ENCODE data around the gene ARHGEF38.
A peak's percentile ranks its signal among the peaks of the same experiment; 100 is the strongest.
"Not testable (repeated sequence)": the region's sequence is repeated elsewhere in the genome, so short reads cannot be mapped to it uniquely, and the experiment has no call there.

ARHGEF38 gene

DNA sequence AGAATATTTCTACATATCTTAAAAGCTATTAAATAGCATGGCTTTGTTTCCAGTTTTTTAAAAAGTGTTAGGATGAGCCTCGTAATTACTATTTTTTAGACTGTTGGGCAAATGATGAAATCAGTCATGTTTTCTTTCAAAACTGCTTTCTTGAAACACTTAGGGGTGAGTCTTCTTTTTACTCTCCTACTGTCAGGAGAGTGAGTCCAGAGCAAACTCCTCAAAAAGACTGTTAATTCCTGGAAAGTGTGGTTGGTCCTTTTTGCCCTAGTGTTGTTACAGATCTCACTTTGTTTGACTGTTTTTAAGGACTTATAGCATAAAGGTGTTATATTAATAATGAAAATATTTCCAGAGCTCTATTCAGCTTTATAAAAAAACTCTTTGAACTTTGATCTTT, 162.5 kb downstream of the ARHGEF38 start:
- TF ChIP-seq, protein P1, sequence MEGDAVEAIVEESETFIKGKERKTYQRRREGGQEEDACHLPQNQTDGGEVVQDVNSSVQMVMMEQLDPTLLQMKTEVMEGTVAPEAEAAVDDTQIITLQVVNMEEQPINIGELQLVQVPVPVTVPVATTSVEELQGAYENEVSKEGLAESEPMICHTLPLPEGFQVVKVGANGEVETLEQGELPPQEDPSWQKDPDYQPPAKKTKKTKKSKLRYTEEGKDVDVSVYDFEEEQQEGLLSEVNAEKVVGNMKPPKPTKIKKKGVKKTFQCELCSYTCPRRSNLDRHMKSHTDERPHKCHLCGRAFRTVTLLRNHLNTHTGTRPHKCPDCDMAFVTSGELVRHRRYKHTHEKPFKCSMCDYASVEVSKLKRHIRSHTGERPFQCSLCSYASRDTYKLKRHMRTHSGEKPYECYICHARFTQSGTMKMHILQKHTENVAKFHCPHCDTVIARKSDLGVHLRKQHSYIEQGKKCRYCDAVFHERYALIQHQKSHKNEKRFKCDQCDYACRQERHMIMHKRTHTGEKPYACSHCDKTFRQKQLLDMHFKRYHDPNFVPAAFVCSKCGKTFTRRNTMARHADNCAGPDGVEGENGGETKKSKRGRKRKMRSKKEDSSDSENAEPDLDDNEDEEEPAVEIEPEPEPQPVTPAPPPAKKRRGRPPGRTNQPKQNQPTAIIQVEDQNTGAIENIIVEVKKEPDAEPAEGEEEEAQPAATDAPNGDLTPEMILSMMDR (IDR thresholded peaks at IDR 0.05; ENCODE audit: extremely low read depth, insufficient read depth, missing control alignments) = no peak
- DNase-seq (ENCODE audit: low spot score) = no peak

DNA sequence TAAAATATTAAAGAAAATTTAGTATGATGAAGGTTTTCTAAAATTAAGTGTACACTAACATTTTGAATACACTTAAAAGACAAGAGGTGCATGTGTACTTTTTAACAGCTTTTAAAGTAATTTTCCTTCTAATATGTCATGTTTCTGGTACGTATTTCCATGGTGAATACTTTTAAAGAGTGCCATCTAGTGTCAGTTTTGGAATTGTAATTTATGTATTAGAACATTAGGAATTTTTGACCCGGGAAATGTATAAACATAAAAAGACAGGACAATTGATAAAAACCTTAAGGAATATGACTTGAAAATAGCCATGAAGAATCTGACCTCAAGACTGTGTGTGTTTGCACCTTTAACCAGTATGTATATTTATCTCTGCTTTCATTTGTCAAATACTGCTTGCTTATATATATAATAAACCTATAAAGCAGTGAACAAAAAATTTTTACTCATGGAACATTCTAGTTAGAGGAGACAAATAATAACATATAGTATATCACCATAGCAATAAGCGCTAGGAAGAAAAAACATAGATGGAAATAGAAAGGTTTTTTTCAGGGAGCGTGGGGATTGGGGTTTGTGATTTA, 163.4 kb downstream of the ARHGEF38 start:
- TF ChIP-seq, protein P1 (IDR thresholded peaks at IDR 0.05; ENCODE audit: extremely low read depth, insufficient read depth, missing control alignments) = peak; percentile 40
- DNase-seq (ENCODE audit: low spot score) = no peak
- in situ Hi-C loops (cut with MboI; ENCODE audit: low pct_unique_long_range_greater_than_20kb, low sequenced_read_pairs, unreplicated experiment) = no loop called here

More for the DNA sequence above, 162.5 kb downstream of the ARHGEF38 start:
- in situ Hi-C loops (cut with MboI; ENCODE audit: low pct_unique_long_range_greater_than_20kb, low sequenced_read_pairs, unreplicated experiment) = no loop called here

DNA sequence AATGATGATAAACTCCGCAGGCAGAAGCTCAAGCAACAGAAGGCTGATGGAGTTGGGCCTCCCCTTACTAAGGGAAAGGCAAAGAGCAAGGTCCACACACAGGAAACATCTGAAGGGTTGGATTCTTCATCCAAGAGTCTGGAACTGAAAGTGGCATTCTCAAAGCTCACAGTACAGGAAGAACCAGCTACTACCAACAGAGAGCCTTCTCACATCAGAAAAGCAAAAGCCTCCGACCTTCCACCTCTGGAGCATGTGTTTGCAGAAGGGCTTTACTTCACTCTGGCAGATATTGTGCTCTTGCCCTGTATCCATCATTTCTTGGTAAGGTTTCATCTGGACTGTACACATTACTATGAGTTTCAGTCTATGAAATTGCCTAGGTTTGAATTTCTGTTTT, 166.8 kb downstream of the ARHGEF38 start:
- TF ChIP-seq, protein P1 (IDR thresholded peaks at IDR 0.05; ENCODE audit: extremely low read depth, insufficient read depth, missing control alignments) = no peak
- in situ Hi-C loops (cut with MboI; ENCODE audit: low pct_unique_long_range_greater_than_20kb, low sequenced_read_pairs, unreplicated experiment) = no loop called here
- DNase-seq (ENCODE audit: low spot score) = no peak

DNA sequence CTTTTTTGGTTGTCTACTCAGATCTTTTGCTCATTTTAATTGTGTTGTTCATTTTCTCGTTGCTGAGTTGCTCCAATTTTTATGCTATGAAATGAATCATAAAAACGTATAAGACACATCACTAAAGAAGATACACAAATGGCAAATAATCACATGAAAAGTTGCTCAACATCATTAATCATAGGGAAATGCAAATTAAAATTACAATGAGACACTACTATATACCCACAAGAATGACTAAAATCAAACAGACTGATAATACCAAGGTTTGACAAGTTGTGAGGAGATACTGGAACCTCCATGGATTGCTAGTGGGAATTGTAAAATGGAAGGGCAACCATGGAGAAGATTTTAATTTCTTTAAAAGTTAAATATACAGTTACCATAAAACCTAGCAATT, 173.2 kb downstream of the ARHGEF38 start:
- TF ChIP-seq, protein P1 (IDR thresholded peaks at IDR 0.05; ENCODE audit: extremely low read depth, insufficient read depth, missing control alignments) = no peak
- DNase-seq (ENCODE audit: low spot score) = no peak
- in situ Hi-C loops (cut with MboI; ENCODE audit: low pct_unique_long_range_greater_than_20kb, low sequenced_read_pairs, unreplicated experiment) = no loop called here

DNA sequence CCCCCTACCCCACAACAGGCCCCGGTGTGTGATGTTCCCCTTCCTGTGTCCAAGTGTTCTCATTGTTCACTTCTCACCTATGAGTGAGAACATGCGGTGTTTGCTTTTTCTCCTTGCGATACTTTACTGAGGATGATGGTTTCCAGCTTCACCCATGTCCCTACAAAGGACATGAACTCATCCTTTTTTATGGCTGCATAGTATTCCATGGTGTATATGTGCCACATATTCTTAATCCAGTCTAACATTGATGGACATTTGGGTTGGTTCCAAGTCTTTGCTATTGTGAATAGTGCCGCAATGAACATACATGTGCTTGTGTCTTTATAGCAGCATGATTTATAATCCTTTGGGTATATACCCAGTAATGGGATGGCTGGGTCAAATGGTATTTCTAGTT, 177.5 kb downstream of the ARHGEF38 start:
- in situ Hi-C loops (cut with MboI; ENCODE audit: low pct_unique_long_range_greater_than_20kb, low sequenced_read_pairs, unreplicated experiment); DNase-seq (ENCODE audit: low spot score): not testable (repeated sequence)

Data from GM13977 (cell line).